Tongue (tissue), 2 donors: ENCODE results near the gene TXNRD1. TPM values are rescaled to one million over a fixed set of nuclear protein-coding genes. Genes with fewer than 3 reads are reported as not detected.
"Not testable (repeated sequence)": the region's sequence is repeated elsewhere in the genome, so short reads cannot be mapped to it uniquely, and the experiment has no call there.

Source experiments
- DNase-seq: peaks from one replicate; pipeline ENCODE4 v3.0.0-alpha.2; 2015
- total RNA-seq: library from RNA; depleted of rRNA; stranded (reverse); fragments of >200 nt; gene quantifications from one replicate; pipeline ENCODE4 v1.2.3, GENCODE V29; 2014

TXNRD1 gene
- total RNA-seq, 1 donor from 2014 or later = 56.1 TPM

GRCh38 chr12:104305349-104305748 is 89.8 kb downstream of the TXNRD1 start:
- DNase-seq = no peak

DNA sequence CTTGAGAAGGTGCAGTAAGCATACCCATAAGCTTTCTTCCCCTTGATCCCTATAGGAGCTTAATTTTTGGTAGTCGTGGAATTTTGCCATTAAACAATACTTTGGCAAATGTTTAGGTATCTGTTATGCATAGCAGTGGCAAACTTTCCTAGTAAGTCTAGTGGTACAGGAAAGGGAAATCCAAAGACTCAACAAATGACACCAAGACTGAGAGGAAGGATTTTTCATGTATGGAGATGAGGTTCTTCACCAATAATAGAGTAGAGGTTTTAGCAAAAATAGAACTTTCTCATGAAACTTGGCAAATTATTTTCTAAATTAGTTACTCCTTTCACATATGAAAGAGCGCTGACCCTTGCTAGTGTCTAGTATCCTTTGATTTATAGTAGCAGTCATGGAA is 90.8 kb downstream of the TXNRD1 start:
- no peak for DNase-seq

GRCh38 chr12:104306943-104307654 is 91.5 kb downstream of the TXNRD1 start:
- DNase-seq = no peak

GRCh38 chr12:104307655-104308000 is 92.0 kb downstream of the TXNRD1 start:
- DNase-seq = no peak

GRCh38 chr12:104309446-104309993 is 93.9 kb downstream of the TXNRD1 start:
- no peak for DNase-seq

DNA sequence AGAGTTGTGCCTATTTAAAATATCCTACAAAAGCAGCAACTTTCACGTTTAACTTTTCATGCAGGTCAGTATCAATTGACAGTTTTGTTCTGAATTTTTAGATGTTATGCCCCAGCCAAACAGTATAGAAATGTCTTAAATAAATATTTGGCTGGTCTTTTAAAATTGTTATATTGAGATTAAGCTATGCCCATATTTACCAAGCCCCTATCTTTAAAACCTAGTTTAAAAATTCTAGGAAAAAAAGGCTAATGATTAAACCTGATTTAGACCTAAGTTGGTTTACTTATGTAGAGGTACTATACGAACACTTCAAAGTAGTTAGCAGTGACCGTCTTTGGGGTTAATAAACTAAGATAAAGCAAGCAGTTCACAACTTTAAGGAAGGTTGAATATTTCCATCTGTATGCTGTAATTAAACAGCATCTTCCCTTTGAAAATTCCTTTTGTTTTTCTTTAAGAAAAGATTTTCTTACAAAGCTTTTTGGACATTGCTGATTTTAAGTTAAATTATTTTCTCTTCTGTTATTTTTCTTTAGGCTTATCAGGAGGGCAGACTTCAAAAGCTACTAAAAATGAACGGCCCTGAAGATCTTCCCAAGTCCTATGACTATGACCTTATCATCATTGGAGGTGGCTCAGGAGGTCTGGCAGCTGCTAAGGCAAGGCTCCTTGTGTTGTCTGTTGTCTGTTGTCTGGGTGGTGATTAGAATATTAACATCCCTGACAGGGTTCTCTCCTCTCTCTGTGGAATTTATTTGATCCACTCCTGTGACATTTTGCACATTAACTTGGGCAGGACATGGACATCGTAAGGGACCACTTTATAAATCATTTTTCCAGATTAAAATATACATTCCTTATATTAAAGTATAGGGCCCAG is 95.4 kb downstream of the TXNRD1 start:
- DNase-seq = no peak

DNA sequence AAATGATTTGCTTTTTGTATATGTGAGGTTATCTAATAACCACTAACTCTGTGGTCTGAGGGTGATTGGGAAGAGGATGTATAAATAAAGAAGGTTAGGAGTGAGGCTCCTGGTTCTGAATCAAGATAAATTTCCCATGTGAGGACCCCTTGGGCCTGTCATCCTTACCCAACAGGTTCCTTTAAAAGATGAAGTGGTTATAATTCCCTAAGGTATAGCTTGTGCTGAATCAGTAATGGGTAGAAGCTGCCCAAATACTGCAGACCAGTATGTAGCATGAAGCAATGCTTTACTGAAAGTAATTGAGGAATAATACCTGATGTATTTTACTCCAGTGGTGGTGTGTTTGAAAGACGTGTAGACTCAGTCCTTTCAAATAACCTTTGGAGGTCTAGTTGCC is 96.6 kb downstream of the TXNRD1 start:
- DNase-seq = no peak

DNA sequence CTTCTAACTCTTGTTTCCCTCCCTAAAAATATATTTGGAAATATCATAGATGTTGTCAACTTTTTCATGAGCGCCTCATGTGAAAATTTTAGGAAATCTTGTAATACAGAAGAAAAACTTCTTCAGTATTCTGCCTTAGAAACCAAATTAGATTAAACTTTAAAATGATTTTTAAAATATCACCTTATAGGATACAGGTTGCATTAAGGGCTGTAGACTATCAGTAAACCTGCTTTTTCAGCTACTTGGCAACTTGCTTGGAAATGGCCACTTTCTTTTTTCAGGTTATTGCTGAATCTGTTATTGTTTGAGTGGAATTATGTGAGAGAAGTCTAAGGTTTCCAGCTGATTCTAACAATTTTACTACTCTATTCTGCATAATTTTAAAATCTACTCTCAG is 97.1 kb downstream of the TXNRD1 start:
- DNase-seq = no peak

DNA sequence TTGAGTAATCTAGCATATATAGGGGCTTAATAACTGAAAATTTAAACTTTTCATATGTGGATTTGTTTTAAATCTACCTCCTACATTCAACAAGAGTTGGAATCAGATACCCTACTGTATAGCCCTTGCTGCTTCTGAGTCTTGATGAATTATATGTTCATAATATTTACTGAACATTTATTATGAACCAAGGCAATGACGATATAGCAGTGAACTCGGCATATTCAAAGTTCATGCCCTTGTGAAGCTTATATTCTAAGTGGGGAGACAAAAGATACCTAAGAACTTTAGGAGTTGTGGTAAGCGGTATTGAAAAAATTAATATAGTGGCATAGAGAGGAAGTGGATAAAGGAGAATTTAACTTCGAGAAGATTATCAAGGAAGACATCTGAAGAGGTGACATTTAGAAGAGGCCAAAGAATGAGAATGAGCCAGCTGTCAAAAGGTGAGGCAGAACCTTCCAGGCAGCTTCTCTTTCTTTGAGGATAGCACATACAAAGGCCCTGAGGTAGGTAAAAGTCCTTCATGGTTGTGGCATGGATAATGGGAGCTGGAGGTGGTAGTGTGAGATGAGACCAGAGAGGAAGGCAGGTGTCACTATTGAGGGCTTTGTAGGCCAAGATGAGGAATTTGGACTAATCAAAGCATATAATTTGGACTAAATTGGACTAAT is 98.1 kb downstream of the TXNRD1 start:
- DNase-seq = no peak

DNA sequence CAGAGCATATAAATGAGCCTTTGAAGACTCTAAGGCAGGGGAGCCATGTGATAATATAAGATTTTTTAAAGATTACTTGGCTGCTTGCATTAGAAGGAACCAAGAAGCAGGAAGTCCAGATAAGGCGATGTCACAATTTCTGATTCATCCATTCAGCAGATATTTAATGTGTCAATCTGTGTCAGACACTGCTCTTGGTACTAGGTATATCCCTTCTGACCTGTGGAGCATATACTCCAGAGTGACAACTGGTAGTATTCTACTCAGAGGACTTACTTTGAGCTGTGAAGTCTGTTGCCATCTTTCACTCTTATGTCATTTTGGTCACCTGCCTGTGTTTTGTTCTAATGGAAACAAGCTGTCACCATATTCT is 98.6 kb downstream of the TXNRD1 start:
- no peak for DNase-seq

DNA sequence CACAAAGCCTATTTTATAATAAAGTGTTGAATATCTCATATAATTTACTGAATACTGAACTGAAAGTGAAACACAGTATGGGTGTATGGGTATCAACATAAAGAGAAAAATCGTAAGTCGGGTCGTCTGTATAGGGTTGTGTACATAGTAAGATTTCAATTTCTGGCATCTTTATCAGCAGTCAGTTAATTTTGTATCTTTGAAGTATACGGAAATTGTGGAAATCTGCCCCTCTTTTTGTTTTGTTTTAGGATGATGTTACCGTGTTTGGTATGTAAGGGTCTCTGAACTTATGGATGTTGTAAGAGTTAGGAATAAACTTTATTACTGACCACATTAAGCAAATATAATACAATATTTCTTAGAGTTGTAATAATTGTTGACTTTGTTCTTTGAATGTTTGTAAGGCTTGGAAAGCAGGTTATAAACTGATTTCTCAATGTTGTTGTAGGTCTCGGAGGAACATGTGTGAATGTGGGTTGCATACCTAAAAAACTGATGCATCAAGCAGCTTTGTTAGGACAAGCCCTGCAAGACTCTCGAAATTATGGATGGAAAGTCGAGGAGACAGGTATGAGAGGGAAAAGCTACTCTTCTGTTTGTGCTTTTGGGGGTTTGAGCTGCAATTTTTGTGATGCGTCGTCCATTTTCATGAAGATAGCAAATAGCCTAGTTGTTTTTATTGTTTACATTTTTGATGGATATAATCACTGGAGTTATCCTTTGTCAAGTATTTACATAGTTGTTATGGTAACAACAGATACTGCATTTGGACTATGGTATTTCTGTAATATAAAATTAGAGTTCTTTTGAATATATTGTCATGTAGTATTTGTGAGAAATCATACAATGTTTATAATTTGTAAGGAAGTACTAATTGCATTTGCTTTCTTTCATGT is 100.0 kb downstream of the TXNRD1 start:
- no peak for DNase-seq

- no peak for DNase-seq
These were observed 101.4 kb downstream of the TXNRD1 start for GRCh38 chr12:104316936-104317335.

GRCh38 chr12:104317538-104318210 is 102.1 kb downstream of the TXNRD1 start:
- no peak for DNase-seq

- DNase-seq = no peak
These were observed 103.4 kb downstream of the TXNRD1 start for GRCh38 chr12:104319028-104319427.

GRCh38 chr12:104319918-104320626 is 104.5 kb downstream of the TXNRD1 start:
- no peak for DNase-seq

- DNase-seq = no peak
These were observed 105.0 kb downstream of the TXNRD1 start for GRCh38 chr12:104320627-104321024.

GRCh38 chr12:104321949-104322348 is 106.4 kb downstream of the TXNRD1 start:
- no peak for DNase-seq

DNA sequence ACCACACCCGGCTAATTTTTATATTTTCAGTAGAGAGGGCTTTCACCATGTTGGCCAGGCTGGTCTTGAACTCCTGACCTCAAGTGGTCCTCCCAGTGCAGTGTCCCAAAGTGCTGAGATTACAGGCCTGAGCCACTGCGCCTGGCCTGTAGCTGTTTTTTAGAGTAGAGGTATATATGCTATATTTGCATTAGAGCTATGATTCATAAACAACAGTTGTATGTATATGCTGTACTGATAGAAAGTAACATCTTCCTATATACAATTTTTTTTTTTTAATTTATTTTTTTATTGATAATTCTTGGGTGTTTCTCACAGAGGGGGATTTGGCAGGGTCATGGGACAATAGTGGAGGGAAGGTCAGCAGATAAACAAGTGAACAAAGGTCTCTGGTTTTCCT is 107.0 kb downstream of the TXNRD1 start:
- DNase-seq = not testable (repeated sequence)

GRCh38 chr12:104323899-104324298 is 108.3 kb downstream of the TXNRD1 start:
- no peak for DNase-seq

DNA sequence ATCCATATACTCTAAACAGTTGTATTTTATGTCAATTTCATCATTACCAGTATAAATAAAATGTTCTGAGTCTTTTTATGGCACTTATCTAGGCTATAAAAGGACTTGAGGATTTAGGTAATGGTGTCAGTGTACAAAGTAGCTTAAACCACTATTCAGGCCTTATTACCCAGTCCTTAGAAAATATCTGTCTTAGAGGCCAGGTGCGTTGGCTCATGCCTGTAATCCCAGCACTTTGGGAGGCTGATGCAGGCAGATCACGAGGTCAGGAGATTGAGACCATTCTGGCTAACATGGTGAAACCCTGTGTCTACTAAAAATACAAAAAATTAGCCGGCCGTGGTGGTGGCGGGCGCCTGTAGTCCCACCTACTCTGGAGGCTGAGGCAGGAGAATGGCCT is 112.7 kb downstream of the TXNRD1 start:
- DNase-seq = not testable (repeated sequence)

DNA sequence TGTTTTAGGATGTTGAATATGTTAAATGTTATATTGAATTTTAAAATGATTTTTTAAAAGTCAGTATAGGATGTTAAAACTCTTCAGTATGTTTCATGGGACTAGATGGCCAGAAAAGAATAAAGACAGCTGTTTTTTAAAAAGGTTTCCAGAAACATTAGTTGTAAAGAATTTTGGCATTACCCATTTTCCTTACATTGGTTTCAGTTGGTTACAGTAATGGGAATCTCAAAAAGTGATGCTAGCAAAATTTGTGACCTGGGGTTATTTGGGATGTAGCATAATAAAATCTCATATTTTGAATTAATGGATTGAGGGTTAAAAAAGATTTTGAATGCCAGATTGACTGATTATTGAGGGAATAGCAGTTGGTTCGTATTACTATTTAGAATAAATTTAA is 113.2 kb downstream of the TXNRD1 start:
- no peak for DNase-seq
